SKM-1 treated with dmso at 0.1 percent for 144 hours (cell line): ENCODE results near the gene CCNY.

Experiments used
- DNase-seq: peaks from one replicate; lab custom pipeline; 2025; ENCODE audit not compliant: unreplicated experiment; lab: John Stamatoyannopoulos, UW

The CCNY gene

GRCh38 chr10:35546824-35547225 lies 210.5 kb downstream of the CCNY start:
- DNase-seq: no peak

- DNase-seq: no peak
Measured at GRCh38 chr10:35552650-35553342, 216.5 kb downstream of the CCNY start.

GRCh38 chr10:35554036-35554435 lies 217.7 kb downstream of the CCNY start:
- no peak for DNase-seq

GRCh38 chr10:35554461-35555056 lies 218.2 kb downstream of the CCNY start:
- DNase-seq: no peak

- DNase-seq: no peak
Measured at GRCh38 chr10:35555962-35556930, 219.9 kb downstream of the CCNY start.

- DNase-seq: no peak
Measured at GRCh38 chr10:35558276-35558675, 222.0 kb downstream of the CCNY start.

- DNase-seq: no peak
Measured at GRCh38 chr10:35559416-35559815, 223.1 kb downstream of the CCNY start.

- DNase-seq: no peak
Measured at GRCh38 chr10:35561715-35562114, 225.4 kb downstream of the CCNY start.

GRCh38 chr10:35562427-35562826 lies 226.1 kb downstream of the CCNY start:
- DNase-seq: no peak

GRCh38 chr10:35563261-35563891 lies 227.1 kb downstream of the CCNY start:
- DNase-seq: peak; percentile 7

GRCh38 chr10:35564341-35564968 lies 228.1 kb downstream of the CCNY start:
- DNase-seq: no peak

GRCh38 chr10:35565602-35566081 lies 229.3 kb downstream of the CCNY start:
- no peak for DNase-seq

GRCh38 chr10:35567951-35568350 lies 231.6 kb downstream of the CCNY start:
- no peak for DNase-seq

- DNase-seq: no peak
Measured at GRCh38 chr10:35568483-35569015, 232.2 kb downstream of the CCNY start.

- DNase-seq: no peak
Measured at GRCh38 chr10:35569111-35569707, 232.9 kb downstream of the CCNY start.

GRCh38 chr10:35569836-35570235 lies 233.5 kb downstream of the CCNY start:
- DNase-seq: no peak

- DNase-seq: no peak
Measured at GRCh38 chr10:35570397-35570796, 234.1 kb downstream of the CCNY start.

- no peak for DNase-seq
Measured at GRCh38 chr10:35572583-35572982, 236.3 kb downstream of the CCNY start.

GRCh38 chr10:35573796-35574195 lies 237.5 kb downstream of the CCNY start:
- DNase-seq: no peak

- DNase-seq: no peak
Measured at GRCh38 chr10:35574924-35575352, 238.6 kb downstream of the CCNY start.
